GM21528 (cell line): ENCODE data around the gene RERE.
A peak's percentile ranks its signal among the peaks of the same experiment; 100 is the strongest.
"Not testable (repeated sequence)": the region's sequence is repeated elsewhere in the genome, so short reads cannot be mapped to it uniquely, and the experiment has no call there.

Experiments
- ATAC-seq: cut with Tn5 transposase; IDR thresholded peaks from one replicate; pipeline ENCODE4 v1.9.1; 2021; ENCODE audit warnings: mild to moderate bottlenecking, moderate library complexity; ENCODE audit not compliant: unreplicated experiment, low FRiP score

RERE gene

GRCh38 chr1:8844501-8845006 lies 27.1 kb upstream of the RERE start:
- no peak for ATAC-seq

- no peak for ATAC-seq
These were observed 24.0 kb upstream of the RERE start for GRCh38 chr1:8841395-8841794.

GRCh38 chr1:8839990-8840389 lies 22.6 kb upstream of the RERE start:
- ATAC-seq: no peak

- no peak for ATAC-seq
These were observed 18.7 kb upstream of the RERE start for GRCh38 chr1:8835941-8836643.

GRCh38 chr1:8831340-8831739 lies 13.9 kb upstream of the RERE start:
- ATAC-seq: no peak

- ATAC-seq: not testable (repeated sequence)
These were observed 13.3 kb upstream of the RERE start for GRCh38 chr1:8830732-8831131.

- ATAC-seq: no peak
These were observed 8.6 kb upstream of the RERE start for GRCh38 chr1:8825985-8826481.

- ATAC-seq: no peak
These were observed 5.8 kb upstream of the RERE start for GRCh38 chr1:8823295-8823664.

GRCh38 chr1:8822373-8823294 lies 5.2 kb upstream of the RERE start:
- no peak for ATAC-seq

- no peak for ATAC-seq
These were observed 3.6 kb upstream of the RERE start for GRCh38 chr1:8821084-8821483.

- ATAC-seq: not testable (repeated sequence)
These were observed 1.3 kb upstream of the RERE start for GRCh38 chr1:8818789-8819188.

GRCh38 chr1:8818325-8818775 lies 910 bp upstream of the RERE start:
- no peak for ATAC-seq

GRCh38 chr1:8816831-8817411 lies 519 bp downstream of the RERE start:
- peak; percentile 32 for ATAC-seq

GRCh38 chr1:8816264-8816663 lies 1.2 kb downstream of the RERE start:
- no peak for ATAC-seq

- no peak for ATAC-seq
These were observed 1.8 kb downstream of the RERE start for GRCh38 chr1:8815582-8816151.

GRCh38 chr1:8814865-8815264 lies 2.6 kb downstream of the RERE start:
- ATAC-seq: no peak

- no peak for ATAC-seq
These were observed 3.4 kb downstream of the RERE start for GRCh38 chr1:8813991-8814390.

GRCh38 chr1:8813016-8813763 lies 4.2 kb downstream of the RERE start:
- no peak for ATAC-seq

- no peak for ATAC-seq
These were observed 5.4 kb downstream of the RERE start for GRCh38 chr1:8812081-8812480.

GRCh38 chr1:8810987-8811386 lies 6.5 kb downstream of the RERE start:
- no peak for ATAC-seq
